SU-DHL-6 (cell line): ENCODE results near the gene TFAP2E.

Source experiments
- H2AFZ ChIP-seq: fragments of 200-600 bp; sonication (generic); 2 replicates; pipeline ENCODE4 v1.6.1; 2014; ENCODE audit warnings: low read depth, mild to moderate bottlenecking, moderate library complexity, mixed read lengths, antibody characterized with exemption, low read length; ENCODE audit not compliant: severe bottlenecking
- H3F3A ChIP-seq: fragments of 200-600 bp; shearing (Covaris generic); 2 replicates; pipeline ENCODE4 v1.6.0; 2016; ENCODE audit warnings: antibody characterized with exemption, mild to moderate bottlenecking; ENCODE audit not compliant: insufficient read depth
- H3K27ac ChIP-seq: fragments of 200-600 bp; sonication (generic); 2 replicates; pipeline ENCODE4 v1.5.1; 2016; ENCODE audit warnings: low read depth, mild to moderate bottlenecking, low read length, moderate library complexity, mixed read lengths
- H3K27me3 ChIP-seq: fragments of 200-600 bp; sonication (generic), shearing (Covaris generic); 2 replicates; pipeline ENCODE4 v1.6.0; 2014; ENCODE audit warnings: mild to moderate bottlenecking, low read length
- H3K36me3 ChIP-seq: fragments of 200-600 bp; sonication (generic); 2 replicates; pipeline ENCODE4 v1.6.1; 2014; ENCODE audit warnings: mild to moderate bottlenecking, low read length, mixed read lengths
- H3K4me2 ChIP-seq: fragments of 300-600, 200-600 bp; shearing (Covaris generic), sonication (generic); 2 replicates; pipeline ENCODE4 v1.6.0; 2014; ENCODE audit warnings: low read length, low read depth, mild to moderate bottlenecking; ENCODE audit not compliant: poor library complexity, severe bottlenecking
- H3K4me3 ChIP-seq: fragments of 200-600 bp; sonication (generic); 2 replicates; pipeline ENCODE4 v1.5.1; 2014; ENCODE audit warnings: antibody characterized with exemption, low read length, mild to moderate bottlenecking, mixed read lengths; ENCODE audit not compliant: insufficient read depth, poor library complexity, severe bottlenecking
- H3K79me2 ChIP-seq: fragments of 200-600 bp; sonication (generic); 2 replicates; pipeline ENCODE4 v1.6.1; 2014; ENCODE audit warnings: mild to moderate bottlenecking, low read length, moderate library complexity; ENCODE audit not compliant: insufficient read depth
- H3K9ac ChIP-seq: fragments of 200-600 bp; sonication (generic); 2 replicates; pipeline ENCODE4 v1.7.0; 2014; ENCODE audit warnings: mild to moderate bottlenecking, low read length
- H3K9me2 ChIP-seq: fragments of 200-600 bp; sonication (generic); replicated peaks from 2 replicates; pipeline ENCODE4 v1.6.1; 2014; ENCODE audit warnings: low read length; ENCODE audit not compliant: insufficient read depth
- H3K9me3 ChIP-seq: fragments of 200-600 bp; sonication (generic); 2 replicates; pipeline ENCODE4 v1.6.1; 2014; ENCODE audit warnings: low read length, mixed read lengths; ENCODE audit not compliant: insufficient read depth
- H4K20me1 ChIP-seq: fragments of 200-600 bp; sonication (generic); 2 replicates; pipeline ENCODE4 v1.6.1; 2014; ENCODE audit warnings: low read depth, mild to moderate bottlenecking, antibody characterized with exemption, low read length, moderate library complexity, mixed read lengths
- CTCF ChIP-seq: fragments of 200-600 bp; sonication (generic); IDR thresholded peaks from one replicate; pipeline ENCODE4 v1.5.1; 2017; ENCODE audit warnings: antibody characterized with exemption, mild to moderate bottlenecking, low read length, moderate library complexity; ENCODE audit not compliant: insufficient read depth, poor library complexity, severe bottlenecking
- EZH2phosphoT487 ChIP-seq: fragments of 200-600 bp; sonication (generic), shearing (Covaris generic); conservative IDR thresholded peaks from 2 replicates; pipeline ENCODE4 v1.6.1; 2018; ENCODE audit warnings: mild to moderate bottlenecking, antibody characterized with exemption, low read length, moderate library complexity, mixed read lengths

The TFAP2E gene

GRCh38 chr1:35535243-35535642 lies 37.9 kb upstream of the TFAP2E start:
- H3F3A ChIP-seq = no peaks in the 10 kb centered on the region
- H4K20me1 ChIP-seq = no peaks in the 10 kb centered on the region
- no peak overlapping the region for H3K4me3 ChIP-seq
- no peaks in the 10 kb centered on the region for H3K9me3 ChIP-seq
- H3K27me3 ChIP-seq = no peaks in the 10 kb centered on the region
- no peaks in the 10 kb centered on the region for H3K9me2 ChIP-seq
- H3K79me2 ChIP-seq = peaks cover 14% of the 10 kb centered on the region; the same call in 1 of the 2 replicates
- no peak overlapping the region for H3K4me2 ChIP-seq
- no peak overlapping the region for H3K9ac ChIP-seq
- no peaks in the 10 kb centered on the region for H3K36me3 ChIP-seq
- H3K27ac ChIP-seq = no peak overlapping the region
- TF ChIP-seq EZH2phosphoT487 (no peak), CTCF (no peak)
- no peak overlapping the region for H2AFZ ChIP-seq

- Histone ChIP-seq H3K9me2 (no peaks in the 10 kb centered on the region), H3K9ac (no peak overlapping the region), H3K4me3 (no peak overlapping the region), H3K9me3 (no peaks in the 10 kb centered on the region), H3K36me3 (no peaks in the 10 kb centered on the region), H3K4me2 (no peak overlapping the region), H3K27ac (no peak overlapping the region), H2AFZ (no peak overlapping the region), H4K20me1 (no peaks in the 10 kb centered on the region), H3K79me2 (peaks cover 14% of the 10 kb centered on the region; the same call in 1 of the 2 replicates), H3K27me3 (no peaks in the 10 kb centered on the region), H3F3A (no peaks in the 10 kb centered on the region)
- TF ChIP-seq EZH2phosphoT487 (no peak), CTCF (no peak)
Observed at GRCh38 chr1:35536556-35537162, 36.5 kb upstream of the TFAP2E start.

- no peak for TF ChIP-seq CTCF
- TF ChIP-seq EZH2phosphoT487 = no peak
- Histone ChIP-seq H3K79me2 (peaks cover 17% of the 10 kb centered on the region; the same call in 1 of the 2 replicates), H3K27me3 (no peaks in the 10 kb centered on the region), H3K4me3 (no peak overlapping the region), H4K20me1 (no peaks in the 10 kb centered on the region), H3F3A (no peaks in the 10 kb centered on the region), H3K9me3 (no peaks in the 10 kb centered on the region), H3K36me3 (no peaks in the 10 kb centered on the region), H3K27ac (no peak overlapping the region), H3K9me2 (no peaks in the 10 kb centered on the region), H3K9ac (no peak overlapping the region), H3K4me2 (no peak overlapping the region), H2AFZ (no peak overlapping the region)
Observed at GRCh38 chr1:35537806-35538205, 35.3 kb upstream of the TFAP2E start.
